ENCODE data around the gene NPAS3. TPM values are rescaled to one million over a fixed set of nuclear protein-coding genes. Genes with fewer than 3 reads are reported as not detected.

The NPAS3 gene
- total and polyA plus RNA-seq, 5 donors from 2014 or later: not detected

- no peak overlapping the region for H3K27ac ChIP-seq (ENCODE audit: insufficient read depth, low read length, poor library complexity, severe bottlenecking)
- no peaks in the 10 kb centered on the region for H3K27me3 ChIP-seq (ENCODE audit: control insufficient read depth, insufficient read depth, low read length)
- no peak overlapping the region for H3K4me3 ChIP-seq (ENCODE audit: low read depth, low read length)
- H3K9me3 ChIP-seq (ENCODE audit: control insufficient read depth in 2 of 2, low read length in 2 of 2): no peaks in the 10 kb centered on the region
- H3K27ac Mint-ChIP-seq: no peak overlapping the region
- H3K36me3 ChIP-seq (ENCODE audit: control insufficient read depth, insufficient read depth, low read length): no peaks in the 10 kb centered on the region
- DNase-seq (no peak), ATAC-seq (ENCODE audit: low read depth in 2 of 2) (no peak)
- no peaks in the 10 kb centered on the region for H3K4me1 Mint-ChIP-seq
- H3K36me3 Mint-ChIP-seq: no peaks in the 10 kb centered on the region
- no peak overlapping the region for H3K4me3 Mint-ChIP-seq
- no peaks in the 10 kb centered on the region for H3K4me1 ChIP-seq (ENCODE audit: control insufficient read depth, insufficient read depth, low read length, poor library complexity, severe bottlenecking)
- H3K27me3 Mint-ChIP-seq: no peaks in the 10 kb centered on the region
- peaks cover 0 to 6% (median 4%) of the 10 kb centered on the region in 7 donors for H3K9me3 Mint-ChIP-seq
These were observed 766.8 kb downstream of the NPAS3 start for GRCh38 chr14:33705490-33705889.

- H3K27me3 ChIP-seq (ENCODE audit: control insufficient read depth, insufficient read depth, low read length): no peaks in the 10 kb centered on the region
- H3K4me3 ChIP-seq (ENCODE audit: low read depth, low read length): no peak overlapping the region
- no peaks in the 10 kb centered on the region for H3K36me3 ChIP-seq (ENCODE audit: control insufficient read depth, insufficient read depth, low read length)
- no peaks in the 10 kb centered on the region for H3K36me3 Mint-ChIP-seq
- DNase-seq (no peak), ATAC-seq (ENCODE audit: low read depth in 2 of 2) (no peak)
- H3K27ac ChIP-seq (ENCODE audit: insufficient read depth, low read length, poor library complexity, severe bottlenecking): no peak overlapping the region
- no peaks in the 10 kb centered on the region for H3K4me1 Mint-ChIP-seq
- no peaks in the 10 kb centered on the region for H3K9me3 ChIP-seq (ENCODE audit: control insufficient read depth in 2 of 2, low read length in 2 of 2)
- H3K27me3 Mint-ChIP-seq: no peaks in the 10 kb centered on the region
- no peak overlapping the region for H3K4me3 Mint-ChIP-seq
- H3K27ac Mint-ChIP-seq: no peak overlapping the region
- no peaks in the 10 kb centered on the region for H3K4me1 ChIP-seq (ENCODE audit: control insufficient read depth, insufficient read depth, low read length, poor library complexity, severe bottlenecking)
- peaks cover 0 to 6% (median 0%) of the 10 kb centered on the region in 7 donors for H3K9me3 Mint-ChIP-seq
These were observed 769.0 kb downstream of the NPAS3 start for GRCh38 chr14:33707716-33708115.

GRCh38 chr14:33709283-33709682 is 770.6 kb downstream of the NPAS3 start:
- H3K36me3 Mint-ChIP-seq: no peaks in the 10 kb centered on the region
- no peak for ATAC-seq (ENCODE audit: low read depth in 2 of 2)

GRCh38 chr14:33709711-33710110 is 771.0 kb downstream of the NPAS3 start:
- Histone ChIP-seq H3K27me3 (ENCODE audit: control insufficient read depth, insufficient read depth, low read length) (no peaks in the 10 kb centered on the region), H3K27ac (ENCODE audit: insufficient read depth, low read length, poor library complexity, severe bottlenecking) (no peak overlapping the region), H3K4me1 (ENCODE audit: control insufficient read depth, insufficient read depth, low read length, poor library complexity, severe bottlenecking) (no peaks in the 10 kb centered on the region), H3K4me3 (ENCODE audit: low read depth, low read length) (no peak overlapping the region), H3K9me3 (ENCODE audit: control insufficient read depth in 2 of 2, low read length in 2 of 2) (no peaks in the 10 kb centered on the region), H3K36me3 (ENCODE audit: control insufficient read depth, insufficient read depth, low read length) (no peaks in the 10 kb centered on the region)
- no peaks in the 10 kb centered on the region for H3K27me3 Mint-ChIP-seq
- no peak for DNase-seq
- H3K9me3 Mint-ChIP-seq: peaks cover 0 to 8% (median 3%) of the 10 kb centered on the region in 7 donors
- H3K4me3 Mint-ChIP-seq: no peak overlapping the region
- H3K27ac Mint-ChIP-seq: no peak overlapping the region
- no peaks in the 10 kb centered on the region for H3K36me3 Mint-ChIP-seq
- ATAC-seq (ENCODE audit: low read depth in 2 of 2): no peak
- H3K4me1 Mint-ChIP-seq: no peaks in the 10 kb centered on the region

More at GRCh38 chr14:33709283-33709682, 770.6 kb downstream of the NPAS3 start:
- Mint-ChIP-seq H3K27ac (no peak overlapping the region), H3K4me1 (no peaks in the 10 kb centered on the region), H3K27me3 (no peaks in the 10 kb centered on the region), H3K9me3 (peaks cover 0 to 7% (median 3%) of the 10 kb centered on the region in 7 donors), H3K4me3 (no peak overlapping the region)
- Histone ChIP-seq H3K27me3 (ENCODE audit: control insufficient read depth, insufficient read depth, low read length) (no peaks in the 10 kb centered on the region), H3K36me3 (ENCODE audit: control insufficient read depth, insufficient read depth, low read length) (no peaks in the 10 kb centered on the region), H3K4me1 (ENCODE audit: control insufficient read depth, insufficient read depth, low read length, poor library complexity, severe bottlenecking) (no peaks in the 10 kb centered on the region), H3K27ac (ENCODE audit: insufficient read depth, low read length, poor library complexity, severe bottlenecking) (no peak overlapping the region), H3K4me3 (ENCODE audit: low read depth, low read length) (no peak overlapping the region), H3K9me3 (ENCODE audit: control insufficient read depth in 2 of 2, low read length in 2 of 2) (no peaks in the 10 kb centered on the region)
- DNase-seq: no peak

GRCh38 chr14:33710273-33710672 is 771.6 kb downstream of the NPAS3 start:
- H3K4me3 ChIP-seq (ENCODE audit: low read depth, low read length): no peak overlapping the region
- no peaks in the 10 kb centered on the region for H3K4me1 ChIP-seq (ENCODE audit: control insufficient read depth, insufficient read depth, low read length, poor library complexity, severe bottlenecking)
- ATAC-seq (ENCODE audit: low read depth in 2 of 2) (no peak), DNase-seq (no peak)
- H3K4me3 Mint-ChIP-seq: no peak overlapping the region
- no peak overlapping the region for H3K27ac Mint-ChIP-seq
- H3K36me3 Mint-ChIP-seq: no peaks in the 10 kb centered on the region
- no peaks in the 10 kb centered on the region for H3K27me3 Mint-ChIP-seq
- H3K4me1 Mint-ChIP-seq: no peaks in the 10 kb centered on the region
- H3K27ac ChIP-seq (ENCODE audit: insufficient read depth, low read length, poor library complexity, severe bottlenecking): no peak overlapping the region
- no peaks in the 10 kb centered on the region for H3K27me3 ChIP-seq (ENCODE audit: control insufficient read depth, insufficient read depth, low read length)
- no peaks in the 10 kb centered on the region for H3K9me3 ChIP-seq (ENCODE audit: control insufficient read depth in 2 of 2, low read length in 2 of 2)
- peaks cover 0 to 6% (median 3%) of the 10 kb centered on the region in 7 donors for H3K9me3 Mint-ChIP-seq
- no peaks in the 10 kb centered on the region for H3K36me3 ChIP-seq (ENCODE audit: control insufficient read depth, insufficient read depth, low read length)

- Mint-ChIP-seq H3K4me3 (no peak overlapping the region), H3K9me3 (peaks cover 0 to 7% (median 3%) of the 10 kb centered on the region in 7 donors), H3K27ac (no peak overlapping the region), H3K4me1 (no peaks in the 10 kb centered on the region), H3K36me3 (no peaks in the 10 kb centered on the region), H3K27me3 (no peaks in the 10 kb centered on the region)
- Histone ChIP-seq H3K27me3 (ENCODE audit: control insufficient read depth, insufficient read depth, low read length) (no peaks in the 10 kb centered on the region), H3K4me1 (ENCODE audit: control insufficient read depth, insufficient read depth, low read length, poor library complexity, severe bottlenecking) (no peaks in the 10 kb centered on the region), H3K27ac (ENCODE audit: insufficient read depth, low read length, poor library complexity, severe bottlenecking) (no peak overlapping the region), H3K36me3 (ENCODE audit: control insufficient read depth, insufficient read depth, low read length) (no peaks in the 10 kb centered on the region), H3K4me3 (ENCODE audit: low read depth, low read length) (no peak overlapping the region), H3K9me3 (ENCODE audit: control insufficient read depth in 2 of 2, low read length in 2 of 2) (no peaks in the 10 kb centered on the region)
- DNase-seq: no peak
- ATAC-seq (ENCODE audit: low read depth in 2 of 2): no peak
These were observed 772.5 kb downstream of the NPAS3 start for GRCh38 chr14:33711194-33711593.

GRCh38 chr14:33711811-33712216 is 773.1 kb downstream of the NPAS3 start:
- Mint-ChIP-seq H3K9me3 (peaks cover 0 to 9% (median 3%) of the 10 kb centered on the region in 7 donors), H3K27me3 (no peaks in the 10 kb centered on the region), H3K27ac (no peak overlapping the region), H3K36me3 (no peaks in the 10 kb centered on the region), H3K4me1 (no peaks in the 10 kb centered on the region), H3K4me3 (no peak overlapping the region)
- ATAC-seq (ENCODE audit: low read depth in 2 of 2) (no peak), DNase-seq (no peak)
- H3K4me1 ChIP-seq (ENCODE audit: control insufficient read depth, insufficient read depth, low read length, poor library complexity, severe bottlenecking): no peaks in the 10 kb centered on the region
- no peaks in the 10 kb centered on the region for H3K27me3 ChIP-seq (ENCODE audit: control insufficient read depth, insufficient read depth, low read length)
- no peaks in the 10 kb centered on the region for H3K36me3 ChIP-seq (ENCODE audit: control insufficient read depth, insufficient read depth, low read length)
- H3K4me3 ChIP-seq (ENCODE audit: low read depth, low read length): no peak overlapping the region
- H3K27ac ChIP-seq (ENCODE audit: insufficient read depth, low read length, poor library complexity, severe bottlenecking): no peak overlapping the region
- no peaks in the 10 kb centered on the region for H3K9me3 ChIP-seq (ENCODE audit: control insufficient read depth in 2 of 2, low read length in 2 of 2)

- no peak overlapping the region for H3K27ac Mint-ChIP-seq
- no peak overlapping the region for H3K4me3 Mint-ChIP-seq
- H3K27ac ChIP-seq (ENCODE audit: insufficient read depth, low read length, poor library complexity, severe bottlenecking): no peak overlapping the region
- H3K4me1 Mint-ChIP-seq: no peaks in the 10 kb centered on the region
- no peak for DNase-seq
- H3K27me3 Mint-ChIP-seq: no peaks in the 10 kb centered on the region
- H3K27me3 ChIP-seq (ENCODE audit: control insufficient read depth, insufficient read depth, low read length): no peaks in the 10 kb centered on the region
- no peaks in the 10 kb centered on the region for H3K4me1 ChIP-seq (ENCODE audit: control insufficient read depth, insufficient read depth, low read length, poor library complexity, severe bottlenecking)
- no peaks in the 10 kb centered on the region for H3K9me3 ChIP-seq (ENCODE audit: control insufficient read depth in 2 of 2, low read length in 2 of 2)
- peaks cover 0 to 8% (median 5%) of the 10 kb centered on the region in 7 donors for H3K9me3 Mint-ChIP-seq
- ATAC-seq (ENCODE audit: low read depth in 2 of 2): no peak
- no peak overlapping the region for H3K4me3 ChIP-seq (ENCODE audit: low read depth, low read length)
- no peaks in the 10 kb centered on the region for H3K36me3 ChIP-seq (ENCODE audit: control insufficient read depth, insufficient read depth, low read length)
- H3K36me3 Mint-ChIP-seq: no peaks in the 10 kb centered on the region
These were observed 776.0 kb downstream of the NPAS3 start for GRCh38 chr14:33714527-33715226.

Measured in CD4-positive, CD25-positive, alpha-beta regulatory T cell (primary cell).